ENCODE results near the gene CELF1. TPM values are rescaled to one million over a fixed set of nuclear protein-coding genes. Genes with fewer than 3 reads are reported as not detected.

The CELF1 gene
- total and polyA plus RNA-seq, 2 of the 13 experiments (the other 11 are each of a cell fraction or from before 2014, with no cell fraction given): 69.0 to 80.1 TPM

DNA sequence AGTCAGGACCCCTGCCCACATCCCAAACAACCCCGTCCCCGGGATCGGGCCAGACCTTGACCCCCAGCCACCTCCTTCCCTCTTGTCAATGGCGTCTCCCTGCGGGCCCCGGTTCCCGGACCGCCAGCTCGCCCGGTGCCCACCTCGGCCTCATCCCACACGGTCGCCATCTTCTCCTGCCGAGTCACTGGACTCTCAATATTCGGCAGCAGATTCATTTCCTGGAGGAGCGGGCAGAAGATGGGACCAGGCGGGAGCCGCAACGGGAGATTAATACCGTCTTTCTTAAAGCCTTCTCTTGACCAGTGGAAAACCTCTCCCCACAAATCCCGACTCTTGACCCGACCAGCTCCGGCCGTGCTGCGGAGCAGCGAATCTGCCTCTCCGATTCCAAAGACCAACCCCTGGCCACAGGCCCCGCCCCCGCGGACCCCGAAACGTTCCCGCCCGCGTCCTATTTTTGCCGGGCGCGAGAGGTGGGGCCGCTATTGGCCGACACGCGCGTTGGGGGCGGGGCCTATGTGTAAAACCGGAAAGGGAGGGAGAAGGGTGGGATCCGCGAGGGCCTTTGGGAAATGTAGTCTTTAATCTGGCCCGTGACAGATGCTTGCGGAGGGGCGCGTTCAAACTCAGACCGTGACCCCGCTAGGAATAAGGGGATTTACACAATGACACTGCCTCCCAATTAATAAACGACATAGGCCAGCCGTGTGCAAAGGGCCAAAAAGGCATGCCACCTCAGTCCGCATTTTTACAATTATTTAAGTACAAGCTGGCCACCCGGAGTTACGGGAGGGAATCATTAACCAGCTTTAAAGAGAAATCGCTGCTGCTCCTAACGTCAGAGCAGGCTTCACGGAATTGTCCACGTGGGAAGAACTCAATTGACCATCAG, 126.6 kb downstream of the CELF1 start, which contains the start of gene PSMC3 (continued):
- 0 out of 2 replicates have a peak, but pooled peaks have one; percentile 38 for TF ChIP-seq NCOA2 (CRISPR knock-in tag; IDR thresholded peaks at IDR 0.05)
- no peak for TF ChIP-seq GTF3A (CRISPR knock-in tag; conservative IDR thresholded peaks at IDR 0.05)
- peak; percentile 58 for TF ChIP-seq SP5 (CRISPR knock-in tag; IDR thresholded peaks at IDR 0.05; ENCODE audit: borderline replicate concordance, low read depth)
- no peak for TF ChIP-seq ZNF235 (CRISPR knock-in tag; IDR thresholded peaks at IDR 0.05; ENCODE audit: borderline replicate concordance)
- TF ChIP-seq RNF2 (conservative IDR thresholded peaks at IDR 0.05; ENCODE audit: low read depth): no peak
- TF ChIP-seq ZNF33B (CRISPR knock-in tag; IDR thresholded peaks at IDR 0.05): no peak
- TF ChIP-seq, protein P1, sequence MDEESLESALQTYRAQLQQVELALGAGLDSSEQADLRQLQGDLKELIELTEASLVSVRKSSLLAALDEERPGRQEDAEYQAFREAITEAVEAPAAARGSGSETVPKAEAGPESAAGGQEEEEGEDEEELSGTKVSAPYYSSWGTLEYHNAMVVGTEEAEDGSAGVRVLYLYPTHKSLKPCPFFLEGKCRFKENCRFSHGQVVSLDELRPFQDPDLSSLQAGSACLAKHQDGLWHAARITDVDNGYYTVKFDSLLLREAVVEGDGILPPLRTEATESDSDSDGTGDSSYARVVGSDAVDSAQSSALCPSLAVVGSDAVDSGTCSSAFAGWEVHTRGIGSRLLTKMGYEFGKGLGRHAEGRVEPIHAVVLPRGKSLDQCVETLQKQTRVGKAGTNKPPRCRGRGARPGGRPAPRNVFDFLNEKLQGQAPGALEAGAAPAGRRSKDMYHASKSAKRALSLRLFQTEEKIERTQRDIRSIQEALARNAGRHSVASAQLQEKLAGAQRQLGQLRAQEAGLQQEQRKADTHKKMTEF (CRISPR knock-in tag; IDR thresholded peaks at IDR 0.05): peak; percentile 42; the same call in 1 of the 2 replicates
- 0 out of 2 replicates have a peak, but pooled peaks have one; percentile 16 for TF ChIP-seq PPARG (CRISPR knock-in tag; conservative IDR thresholded peaks at IDR 0.05)
- peak; percentile 82 for TF ChIP-seq NFYC (CRISPR knock-in tag; IDR thresholded peaks at IDR 0.05)
- TF ChIP-seq, protein P2, sequence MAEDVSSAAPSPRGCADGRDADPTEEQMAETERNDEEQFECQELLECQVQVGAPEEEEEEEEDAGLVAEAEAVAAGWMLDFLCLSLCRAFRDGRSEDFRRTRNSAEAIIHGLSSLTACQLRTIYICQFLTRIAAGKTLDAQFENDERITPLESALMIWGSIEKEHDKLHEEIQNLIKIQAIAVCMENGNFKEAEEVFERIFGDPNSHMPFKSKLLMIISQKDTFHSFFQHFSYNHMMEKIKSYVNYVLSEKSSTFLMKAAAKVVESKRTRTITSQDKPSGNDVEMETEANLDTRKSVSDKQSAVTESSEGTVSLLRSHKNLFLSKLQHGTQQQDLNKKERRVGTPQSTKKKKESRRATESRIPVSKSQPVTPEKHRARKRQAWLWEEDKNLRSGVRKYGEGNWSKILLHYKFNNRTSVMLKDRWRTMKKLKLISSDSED (CRISPR knock-in tag; IDR thresholded peaks at IDR 0.05): no peak
- TF ChIP-seq, protein P3, sequence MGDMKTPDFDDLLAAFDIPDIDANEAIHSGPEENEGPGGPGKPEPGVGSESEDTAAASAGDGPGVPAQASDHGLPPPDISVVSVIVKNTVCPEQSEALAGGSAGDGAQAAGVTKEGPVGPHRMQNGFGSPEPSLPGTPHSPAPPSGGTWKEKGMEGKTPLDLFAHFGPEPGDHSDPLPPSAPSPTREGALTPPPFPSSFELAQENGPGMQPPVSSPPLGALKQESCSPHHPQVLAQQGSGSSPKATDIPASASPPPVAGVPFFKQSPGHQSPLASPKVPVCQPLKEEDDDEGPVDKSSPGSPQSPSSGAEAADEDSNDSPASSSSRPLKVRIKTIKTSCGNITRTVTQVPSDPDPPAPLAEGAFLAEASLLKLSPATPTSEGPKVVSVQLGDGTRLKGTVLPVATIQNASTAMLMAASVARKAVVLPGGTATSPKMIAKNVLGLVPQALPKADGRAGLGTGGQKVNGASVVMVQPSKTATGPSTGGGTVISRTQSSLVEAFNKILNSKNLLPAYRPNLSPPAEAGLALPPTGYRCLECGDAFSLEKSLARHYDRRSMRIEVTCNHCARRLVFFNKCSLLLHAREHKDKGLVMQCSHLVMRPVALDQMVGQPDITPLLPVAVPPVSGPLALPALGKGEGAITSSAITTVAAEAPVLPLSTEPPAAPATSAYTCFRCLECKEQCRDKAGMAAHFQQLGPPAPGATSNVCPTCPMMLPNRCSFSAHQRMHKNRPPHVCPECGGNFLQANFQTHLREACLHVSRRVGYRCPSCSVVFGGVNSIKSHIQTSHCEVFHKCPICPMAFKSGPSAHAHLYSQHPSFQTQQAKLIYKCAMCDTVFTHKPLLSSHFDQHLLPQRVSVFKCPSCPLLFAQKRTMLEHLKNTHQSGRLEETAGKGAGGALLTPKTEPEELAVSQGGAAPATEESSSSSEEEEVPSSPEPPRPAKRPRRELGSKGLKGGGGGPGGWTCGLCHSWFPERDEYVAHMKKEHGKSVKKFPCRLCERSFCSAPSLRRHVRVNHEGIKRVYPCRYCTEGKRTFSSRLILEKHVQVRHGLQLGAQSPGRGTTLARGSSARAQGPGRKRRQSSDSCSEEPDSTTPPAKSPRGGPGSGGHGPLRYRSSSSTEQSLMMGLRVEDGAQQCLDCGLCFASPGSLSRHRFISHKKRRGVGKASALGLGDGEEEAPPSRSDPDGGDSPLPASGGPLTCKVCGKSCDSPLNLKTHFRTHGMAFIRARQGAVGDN (CRISPR knock-in tag; IDR thresholded peaks at IDR 0.05): peak; percentile 50
- TF ChIP-seq, protein P4, sequence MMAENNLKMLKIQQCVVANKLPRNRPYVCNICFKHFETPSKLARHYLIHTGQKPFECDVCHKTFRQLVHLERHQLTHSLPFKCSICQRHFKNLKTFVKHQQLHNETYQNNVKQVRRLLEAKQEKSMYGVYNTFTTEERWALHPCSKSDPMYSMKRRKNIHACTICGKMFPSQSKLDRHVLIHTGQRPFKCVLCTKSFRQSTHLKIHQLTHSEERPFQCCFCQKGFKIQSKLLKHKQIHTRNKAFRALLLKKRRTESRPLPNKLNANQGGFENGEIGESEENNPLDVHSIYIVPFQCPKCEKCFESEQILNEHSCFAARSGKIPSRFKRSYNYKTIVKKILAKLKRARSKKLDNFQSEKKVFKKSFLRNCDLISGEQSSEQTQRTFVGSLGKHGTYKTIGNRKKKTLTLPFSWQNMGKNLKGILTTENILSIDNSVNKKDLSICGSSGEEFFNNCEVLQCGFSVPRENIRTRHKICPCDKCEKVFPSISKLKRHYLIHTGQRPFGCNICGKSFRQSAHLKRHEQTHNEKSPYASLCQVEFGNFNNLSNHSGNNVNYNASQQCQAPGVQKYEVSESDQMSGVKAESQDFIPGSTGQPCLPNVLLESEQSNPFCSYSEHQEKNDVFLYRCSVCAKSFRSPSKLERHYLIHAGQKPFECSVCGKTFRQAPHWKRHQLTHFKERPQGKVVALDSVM (CRISPR knock-in tag; IDR thresholded peaks at IDR 0.05): no peak
- TF ChIP-seq MLLT10 (CRISPR knock-in tag; IDR thresholded peaks at IDR 0.05): no peak
- no peak for TF ChIP-seq POLR2AphosphoS2 (IDR thresholded peaks at IDR 0.05; ENCODE audit: low read depth, low read length)
- TF ChIP-seq ZNF607 (CRISPR knock-in tag; IDR thresholded peaks at IDR 0.05; ENCODE audit: borderline replicate concordance): no peak; the same call in 1 of the 2 replicates
- TF ChIP-seq KDM1A (CRISPR knock-in tag; IDR thresholded peaks at IDR 0.05): no peak
- TF ChIP-seq ZNF296 (CRISPR knock-in tag; conservative IDR thresholded peaks at IDR 0.05): no peak
- TF ChIP-seq ZNF510 (CRISPR knock-in tag; IDR thresholded peaks at IDR 0.05; ENCODE audit: low read depth): no peak
- TF ChIP-seq, protein P5, sequence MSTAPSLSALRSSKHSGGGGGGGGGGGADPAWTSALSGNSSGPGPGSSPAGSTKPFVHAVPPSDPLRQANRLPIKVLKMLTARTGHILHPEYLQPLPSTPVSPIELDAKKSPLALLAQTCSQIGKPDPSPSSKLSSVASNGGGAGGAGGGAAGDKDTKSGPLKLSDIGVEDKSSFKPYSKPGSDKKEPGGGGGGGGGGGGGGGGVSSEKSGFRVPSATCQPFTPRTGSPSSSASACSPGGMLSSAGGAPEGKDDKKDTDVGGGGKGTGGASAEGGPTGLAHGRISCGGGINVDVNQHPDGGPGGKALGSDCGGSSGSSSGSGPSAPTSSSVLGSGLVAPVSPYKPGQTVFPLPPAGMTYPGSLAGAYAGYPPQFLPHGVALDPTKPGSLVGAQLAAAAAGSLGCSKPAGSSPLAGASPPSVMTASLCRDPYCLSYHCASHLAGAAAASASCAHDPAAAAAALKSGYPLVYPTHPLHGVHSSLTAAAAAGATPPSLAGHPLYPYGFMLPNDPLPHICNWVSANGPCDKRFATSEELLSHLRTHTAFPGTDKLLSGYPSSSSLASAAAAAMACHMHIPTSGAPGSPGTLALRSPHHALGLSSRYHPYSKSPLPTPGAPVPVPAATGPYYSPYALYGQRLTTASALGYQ (CRISPR knock-in tag; IDR thresholded peaks at IDR 0.05): no peak
